HG02852 (cell line): ENCODE results near the gene VAT1L.

Source experiments
- ATAC-seq: cut with Tn5 transposase; IDR thresholded peaks from one replicate; pipeline ENCODE4 v1.9.1; 2021; ENCODE audit warnings: mild to moderate bottlenecking, moderate library complexity; ENCODE audit not compliant: unreplicated experiment

Gene VAT1L

GRCh38 chr16:77781091-77781490 is 7.3 kb upstream of the VAT1L start:
- ATAC-seq = no peak

GRCh38 chr16:77782694-77783093 is 5.7 kb upstream of the VAT1L start:
- no peak for ATAC-seq

GRCh38 chr16:77784441-77785372 is 3.7 kb upstream of the VAT1L start:
- ATAC-seq = no peak

- no peak for ATAC-seq
Observed at GRCh38 chr16:77785373-77785764, 3.0 kb upstream of the VAT1L start.

DNA sequence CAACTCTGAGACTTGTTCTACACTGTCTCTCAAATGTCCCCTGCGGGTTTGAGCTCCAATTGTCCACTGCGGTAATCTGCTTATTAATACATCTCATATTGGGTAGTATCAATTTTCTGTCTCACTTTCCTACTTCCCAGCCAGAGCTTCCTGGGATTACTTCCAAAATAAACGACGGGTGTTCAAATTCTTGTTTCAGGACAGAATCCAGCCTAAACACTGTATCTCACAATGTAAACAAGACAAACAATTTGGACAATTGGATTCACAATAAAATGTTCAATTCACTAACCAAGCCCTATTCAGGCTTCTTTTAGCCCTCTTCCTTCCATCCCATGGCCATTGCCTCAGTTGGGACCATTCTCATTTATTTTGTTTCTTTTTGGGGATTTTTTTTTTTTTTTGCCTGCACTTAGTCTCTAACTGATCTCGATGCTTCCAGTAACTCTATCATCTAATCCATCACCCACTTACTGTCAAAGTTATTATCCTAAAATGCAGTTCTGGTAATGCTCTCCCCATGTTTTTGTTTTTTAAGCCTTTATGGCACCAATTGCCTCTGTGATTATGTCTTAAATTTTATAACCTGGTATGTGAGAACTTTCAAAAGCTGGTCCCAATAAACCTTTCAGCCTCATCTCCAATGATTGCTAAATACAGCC is 2.0 kb upstream of the VAT1L start:
- no peak for ATAC-seq

GRCh38 chr16:77787452-77787851 is 912 bp upstream of the VAT1L start:
- ATAC-seq = no peak

GRCh38 chr16:77789085-77790008 is 983 bp downstream of the VAT1L start:
- no peak for ATAC-seq

DNA sequence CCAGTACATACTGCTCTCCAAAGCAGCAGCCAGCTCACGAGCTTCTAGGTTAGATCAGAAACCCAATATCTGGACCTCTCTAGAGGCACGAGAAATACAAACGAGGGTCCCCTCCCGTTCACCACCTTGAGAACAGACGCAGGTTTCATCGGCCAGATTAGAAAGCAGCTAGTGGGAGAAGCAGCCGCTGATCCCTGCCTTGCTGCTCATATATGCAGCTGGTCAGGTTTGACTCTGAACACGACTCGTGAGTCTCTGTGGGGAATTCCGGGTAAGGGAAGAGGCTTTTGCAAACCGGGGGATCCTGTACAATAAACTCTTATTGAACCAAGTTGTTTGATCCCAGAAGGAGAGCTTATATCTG is 1.6 kb downstream of the VAT1L start:
- no peak for ATAC-seq

GRCh38 chr16:77790912-77791311 is 2.5 kb downstream of the VAT1L start:
- no peak for ATAC-seq

- no peak for ATAC-seq
Observed at GRCh38 chr16:77793417-77793816, 5.1 kb downstream of the VAT1L start.

DNA sequence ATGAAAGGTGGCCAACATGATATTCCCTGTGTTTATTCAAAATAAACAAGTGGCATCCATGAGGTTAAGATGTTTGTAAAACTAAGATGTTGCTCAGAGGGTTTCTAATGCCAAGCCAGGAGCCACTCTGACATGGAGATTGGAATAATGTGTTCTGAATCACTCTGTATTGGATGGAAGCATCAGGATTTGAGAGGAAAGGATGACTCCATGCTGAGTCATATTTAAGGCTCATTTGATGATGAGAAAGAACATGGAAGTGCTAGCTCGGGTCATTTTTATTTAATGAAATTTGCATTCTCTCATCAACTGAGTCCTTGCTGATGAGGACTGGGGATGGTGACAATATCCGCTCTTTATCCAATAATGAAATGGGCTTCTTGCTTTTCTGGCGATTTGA is 6.2 kb downstream of the VAT1L start:
- ATAC-seq = no peak

DNA sequence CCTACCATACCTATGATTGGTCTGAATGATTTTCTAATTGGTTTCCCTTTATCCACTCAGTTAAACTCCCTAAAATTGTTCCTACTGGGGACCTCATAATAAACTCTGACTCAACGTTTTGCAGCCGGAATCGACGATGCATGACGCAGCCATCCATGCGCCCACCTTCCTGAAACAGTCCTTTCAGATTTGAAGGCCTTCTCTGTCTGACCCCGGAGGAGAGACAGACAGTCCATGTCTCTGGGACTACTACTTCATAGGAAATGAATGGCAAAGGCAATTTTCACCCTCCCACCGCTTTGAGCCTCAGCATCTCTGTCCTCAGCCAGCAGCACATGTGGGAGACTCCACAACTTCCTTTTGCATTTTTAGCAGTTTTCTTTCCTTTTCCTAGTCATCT is 13.5 kb downstream of the VAT1L start:
- ATAC-seq = no peak

DNA sequence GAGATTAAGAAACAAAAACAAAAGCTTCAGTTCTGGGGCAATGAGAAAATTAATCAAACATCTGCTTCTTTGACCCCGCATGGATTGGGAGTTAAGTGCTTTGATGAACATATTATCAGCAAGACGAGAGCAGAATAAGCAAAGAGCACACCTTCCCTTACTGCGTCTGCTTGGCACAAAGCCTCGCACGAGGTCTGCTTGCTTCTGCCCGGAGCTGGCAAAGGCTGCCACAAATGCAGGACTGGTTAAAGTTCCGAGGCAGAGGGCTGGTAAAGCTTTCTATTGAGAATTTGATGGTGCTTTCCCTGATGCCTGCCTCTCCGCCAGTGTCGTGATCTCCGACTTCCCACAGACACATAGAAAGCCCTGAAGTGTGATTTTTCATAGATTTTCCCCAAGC is 17.0 kb downstream of the VAT1L start:
- no peak for ATAC-seq

DNA sequence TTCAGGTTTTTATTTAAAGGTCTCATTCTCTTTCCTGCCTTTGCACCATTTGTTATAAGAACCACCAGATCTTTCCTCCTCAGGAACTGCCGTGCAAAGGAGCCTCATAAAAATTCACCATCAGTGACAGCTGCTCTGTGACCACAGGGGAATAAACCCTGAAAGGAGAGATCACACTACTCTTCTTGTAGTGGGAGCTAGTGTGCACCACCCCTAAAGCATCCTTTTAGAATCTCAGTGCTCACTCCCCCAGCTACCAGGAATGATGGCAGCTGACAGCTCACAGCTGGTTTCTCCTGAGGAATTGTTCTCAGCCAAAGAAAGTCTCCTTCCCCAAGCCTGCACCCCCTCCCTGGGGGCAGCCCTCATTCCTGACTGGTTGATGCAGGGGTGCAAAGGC is 18.7 kb downstream of the VAT1L start:
- no peak for ATAC-seq

DNA sequence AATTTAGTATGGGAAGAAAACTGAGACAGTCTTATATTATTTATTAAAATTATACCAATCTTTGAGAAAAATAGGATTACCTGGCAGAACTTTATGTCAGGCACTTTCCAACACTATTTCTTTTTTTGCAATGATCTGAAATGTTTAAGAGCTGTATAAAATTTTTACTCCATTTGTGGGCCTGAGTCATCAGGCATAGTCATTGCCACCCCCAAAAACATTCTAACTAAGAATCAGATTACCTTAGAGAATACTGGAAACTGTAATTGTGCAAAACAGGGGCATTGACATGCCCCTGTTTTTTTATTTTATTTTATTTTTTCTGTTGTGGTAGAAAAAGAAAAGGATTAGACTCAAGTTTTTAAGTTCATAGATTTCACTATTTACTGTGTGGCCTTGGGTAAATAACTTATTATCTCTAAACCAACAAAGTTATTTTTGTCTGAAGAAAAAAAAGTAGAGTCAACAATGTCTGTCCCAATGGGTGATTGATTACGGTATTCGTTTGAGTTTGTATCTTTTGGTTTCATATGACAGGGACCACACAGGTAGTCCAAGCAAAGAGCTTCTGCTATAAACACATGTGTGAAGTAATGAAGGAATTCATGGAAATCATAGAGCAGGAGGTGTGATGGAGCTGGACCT is 24.6 kb downstream of the VAT1L start:
- no peak for ATAC-seq

- ATAC-seq = no peak
Observed at GRCh38 chr16:77816293-77816692, 27.9 kb downstream of the VAT1L start.

DNA sequence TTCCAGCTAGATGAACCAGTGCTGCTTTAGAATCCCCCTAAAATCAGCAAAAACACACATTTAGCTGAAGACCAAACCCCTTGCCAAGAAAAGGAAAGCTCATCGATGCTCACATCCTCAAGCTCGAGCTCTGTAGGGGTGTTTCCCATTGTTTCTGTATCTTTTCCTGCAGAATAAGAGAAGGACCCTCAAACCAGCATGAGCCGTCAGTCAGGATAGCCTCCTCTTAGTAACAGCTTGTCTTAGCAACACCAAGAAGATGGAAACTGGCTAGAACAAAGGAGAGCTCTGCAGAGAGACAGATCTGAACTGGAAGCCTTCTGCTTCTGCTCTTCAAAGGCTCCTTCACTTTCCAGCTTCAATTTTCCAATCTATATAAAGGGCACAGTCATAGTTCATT is 32.0 kb downstream of the VAT1L start:
- ATAC-seq = no peak

DNA sequence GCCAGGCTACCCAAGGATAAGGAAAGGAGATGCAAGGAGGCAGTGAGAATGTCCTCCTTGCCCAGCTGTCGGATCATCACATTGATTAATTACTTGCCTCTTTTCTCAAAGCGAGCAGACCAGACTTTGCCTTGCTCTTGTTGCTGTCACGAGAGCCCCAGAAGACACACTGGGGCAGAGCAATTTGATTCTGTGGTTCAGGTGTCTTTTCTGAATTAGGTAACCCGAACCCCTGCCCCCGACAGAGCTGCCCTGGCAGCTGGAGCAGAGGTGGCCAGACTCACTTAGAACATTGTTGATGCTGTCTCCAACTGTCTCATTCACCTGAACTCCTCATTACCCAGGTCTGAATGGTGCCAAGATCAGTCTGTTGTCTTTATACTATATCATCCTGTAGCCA is 34.3 kb downstream of the VAT1L start:
- no peak for ATAC-seq

DNA sequence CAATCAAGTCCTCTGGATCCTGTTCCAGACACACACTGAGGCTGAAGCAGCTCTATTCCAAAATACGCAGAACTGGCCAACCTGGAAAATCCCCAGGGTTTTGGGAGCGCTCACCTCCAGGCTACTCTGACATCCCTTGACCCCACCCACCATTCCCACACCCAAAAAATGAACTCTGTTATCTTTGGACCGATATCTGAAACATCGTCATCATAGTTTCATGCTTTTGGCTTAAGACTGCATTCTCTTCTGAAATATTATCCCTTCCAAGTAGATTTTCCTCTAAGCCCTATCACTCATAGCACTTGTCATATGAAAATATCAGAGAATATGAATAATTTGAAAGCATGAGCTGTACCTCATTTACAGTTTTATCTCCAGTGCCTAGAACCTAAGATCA is 34.7 kb downstream of the VAT1L start:
- no peak for ATAC-seq

DNA sequence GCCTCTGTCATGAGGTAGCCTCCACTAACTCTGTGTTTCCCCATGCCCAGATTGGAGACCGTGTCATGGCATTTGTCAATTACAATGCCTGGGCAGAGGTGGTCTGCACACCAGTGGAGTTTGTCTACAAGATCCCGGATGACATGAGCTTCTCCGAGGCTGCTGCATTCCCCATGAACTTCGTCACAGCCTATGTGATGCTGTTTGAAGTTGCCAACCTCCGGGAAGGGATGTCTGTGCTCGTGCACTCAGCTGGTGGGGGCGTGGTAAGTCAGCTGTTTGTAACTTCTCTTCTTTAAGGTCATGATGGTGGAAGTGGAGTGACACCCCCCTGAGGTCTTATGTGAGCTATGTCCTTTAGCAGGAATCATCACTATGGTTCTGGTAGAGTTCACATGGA is 36.8 kb downstream of the VAT1L start:
- no peak for ATAC-seq

DNA sequence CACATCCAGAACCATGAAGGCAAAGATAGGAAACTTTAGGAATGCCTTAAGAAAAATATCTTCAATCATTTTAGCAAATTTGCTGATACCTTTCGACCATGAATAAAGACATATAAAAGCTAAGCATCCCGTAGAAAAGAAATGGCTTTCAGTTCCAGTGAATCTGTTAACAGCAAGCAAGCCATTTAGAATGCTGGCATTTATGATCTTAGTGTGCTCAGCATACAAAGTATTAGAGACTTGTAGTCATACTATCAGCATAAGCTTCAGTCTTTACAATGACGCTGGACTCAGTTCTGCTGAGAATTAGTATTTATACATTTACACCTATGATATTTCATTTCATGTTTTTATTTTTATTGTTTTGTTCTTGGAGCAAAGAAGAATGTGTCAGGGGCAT is 38.7 kb downstream of the VAT1L start:
- ATAC-seq = no peak
